DOHH2 (cell line): ENCODE data around the gene HSPB9.

ENCODE experiments used
- CTCF ChIP-seq: fragments of 200-600 bp; sonication (generic); IDR thresholded peaks from one replicate; pipeline ENCODE4 v1.5.1; 2014; ENCODE audit warnings: antibody characterized with exemption, mild to moderate bottlenecking, low read depth, low read length; ENCODE audit not compliant: poor library complexity, severe bottlenecking
- EZH2phosphoT487 ChIP-seq: fragments of 200-600 bp; sonication (generic); IDR thresholded peaks from 2 replicates; pipeline ENCODE4 v1.6.1; 2017; ENCODE audit warnings: borderline replicate concordance, mild to moderate bottlenecking, antibody characterized with exemption, low read length, moderate library complexity, mixed read lengths

DNA sequence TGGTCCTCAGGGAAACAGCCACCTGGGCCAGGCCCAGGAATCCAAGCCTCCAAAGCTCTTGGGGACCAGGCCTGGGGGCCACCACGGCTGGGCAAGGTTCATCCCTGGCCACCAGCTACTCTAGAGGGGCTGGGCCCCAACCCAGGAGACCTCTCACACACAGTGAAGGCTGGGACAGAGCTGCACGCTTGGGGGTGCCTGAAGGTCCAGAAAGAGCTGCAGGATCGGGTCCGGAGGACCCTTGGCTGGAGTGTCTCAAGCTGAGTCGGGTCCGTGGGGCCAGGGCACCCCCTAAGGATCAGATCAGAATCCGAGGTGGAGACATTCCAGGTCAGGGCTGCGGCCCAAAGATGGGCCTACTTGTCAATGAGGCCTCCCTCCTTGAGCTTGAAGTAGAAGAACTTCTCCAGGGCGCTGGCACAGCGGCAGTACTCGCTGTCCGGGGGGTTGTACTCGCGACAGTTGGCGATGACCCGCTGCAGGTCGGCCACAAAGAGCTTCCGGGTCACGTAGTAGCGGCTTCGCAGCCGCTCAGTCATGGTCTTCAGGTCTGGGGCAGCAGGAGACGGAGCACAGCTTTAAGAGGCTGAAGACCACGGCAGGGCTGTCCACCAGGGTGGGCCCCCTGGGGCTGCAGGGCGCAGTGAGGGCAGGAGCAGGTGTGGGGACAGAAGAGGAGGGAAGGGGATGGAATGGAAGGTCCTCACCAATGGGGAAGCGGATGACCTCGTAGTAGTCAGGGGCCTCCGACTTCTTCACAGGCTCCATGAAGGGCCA lies 9.1 kb upstream of the HSPB9 start:
- TF ChIP-seq CTCF, result no peak
- TF ChIP-seq EZH2phosphoT487, result no peak
